GM23338 (cell line): ENCODE measurements around the gene FARSA. TPM values are rescaled to one million over a fixed set of nuclear protein-coding genes. Genes with fewer than 3 reads are reported as not detected.

Source experiments
- ATAC-seq: fragments of 200-7000 bp; cut with Tn5 transposase; 3 replicates; pipeline ENCODE4 v1.9.1; 2020
- DNase-seq: peaks from one replicate; pipeline ENCODE4 v3.0.0-alpha.2; 2015; ENCODE audit warnings: low spot score
- H2AFZ ChIP-seq: fragments of 200-600 bp; sonication (generic); 2 replicates; pipeline ENCODE4 v1.8.0; 2016; ENCODE audit warnings: antibody characterized with exemption, mild to moderate bottlenecking, moderate library complexity
- H3F3A ChIP-seq: fragments of 200-600 bp; sonication (generic); replicated peaks from 2 replicates; pipeline ENCODE4 v1.8.0; 2017; ENCODE audit warnings: antibody characterized with exemption, mixed run types, low read depth
- H3K27ac ChIP-seq: fragments of 200-600 bp; sonication (generic); 2 replicates; pipeline ENCODE4 v1.6.1; 2016; ENCODE audit warnings: low read depth
- H3K27me3 ChIP-seq: fragments of 200-600 bp; sonication (generic); 2 replicates; pipeline ENCODE4 v1.8.0; 2016; ENCODE audit warnings: mild to moderate bottlenecking, mixed run types, moderate library complexity; ENCODE audit not compliant: insufficient read depth
- H3K36me3 ChIP-seq: fragments of 200-600 bp; sonication (generic); 2 replicates; pipeline ENCODE4 v1.8.0; 2016; ENCODE audit warnings: mild to moderate bottlenecking; ENCODE audit not compliant: insufficient read depth
- H3K4me1 ChIP-seq: fragments of 200-600 bp; sonication (generic); 2 replicates; pipeline ENCODE4 v1.8.0; 2016; ENCODE audit warnings: mild to moderate bottlenecking, moderate library complexity; ENCODE audit not compliant: insufficient read depth
- H3K4me2 ChIP-seq: fragments of 200-600 bp; sonication (generic); 2 replicates; pipeline ENCODE4 v1.7.1; 2017; ENCODE audit warnings: mixed run types
- H3K4me3 ChIP-seq: fragments of 200-600 bp; sonication (generic); 2 replicates; pipeline ENCODE4 v1.6.1; 2016; ENCODE audit warnings: mixed run types
- H3K79me2 ChIP-seq: fragments of 200-600 bp; sonication (generic); replicated peaks from 2 replicates; pipeline ENCODE4 v1.8.0; 2017; ENCODE audit warnings: mild to moderate bottlenecking; ENCODE audit not compliant: insufficient read depth
- H3K9me2 ChIP-seq: fragments of 200-600 bp; sonication (generic); 2 replicates; pipeline ENCODE4 v1.8.0; 2017; ENCODE audit not compliant: insufficient read depth
- H4K20me1 ChIP-seq: fragments of 200-600 bp; sonication (generic); replicated peaks from 2 replicates; pipeline ENCODE4 v1.8.0; 2017; ENCODE audit warnings: mild to moderate bottlenecking; ENCODE audit not compliant: insufficient read depth
- H3K27ac Mint-ChIP-seq: 2 replicates; pipeline ENCODE4 v1.8.0; 2020; ENCODE audit warnings: inconsistent platforms, mild to moderate bottlenecking, moderate library complexity, mixed read lengths
- H3K27me3 Mint-ChIP-seq: 3 replicates; pipeline ENCODE4 v1.8.0; 2022; ENCODE audit warnings: low read depth, mild to moderate bottlenecking, moderate library complexity, mixed read lengths, inconsistent platforms; ENCODE audit not compliant: insufficient read depth, poor library complexity
- H3K36me3 Mint-ChIP-seq: 3 replicates; pipeline ENCODE4 v1.8.0; 2021; ENCODE audit warnings: low read depth, mild to moderate bottlenecking, inconsistent platforms, moderate library complexity, mixed read lengths
- H3K4me1 Mint-ChIP-seq: 3 replicates; pipeline ENCODE4 v1.8.0; 2020; ENCODE audit warnings: mild to moderate bottlenecking, inconsistent platforms, mixed read lengths
- H3K4me3 Mint-ChIP-seq: 3 replicates; pipeline ENCODE4 v1.8.0; 2021; ENCODE audit warnings: moderate library complexity, mild to moderate bottlenecking, inconsistent platforms, mixed read lengths
- H3K9me3 Mint-ChIP-seq: 3 replicates; pipeline ENCODE4 v1.8.0; 2020; ENCODE audit warnings: moderate library complexity, mild to moderate bottlenecking, inconsistent platforms, mixed read lengths
- CREB1 ChIP-seq: fragments of 250-450 bp; sonication (Bioruptor Pico); IDR thresholded peaks from 2 replicates; pipeline ENCODE4 v1.5.0; 2020; ENCODE audit warnings: low read depth, mild to moderate bottlenecking, moderate library complexity
- ETS1 ChIP-seq: IDR thresholded peaks from 2 replicates; pipeline ENCODE4 v1.6.1; 2016; ENCODE audit warnings: antibody characterized with exemption
- EZH2phosphoT487 ChIP-seq: fragments of 200-600 bp; sonication (generic); IDR thresholded peaks from one replicate; pipeline ENCODE4 v1.8.1; 2018; ENCODE audit warnings: antibody characterized with exemption; ENCODE audit not compliant: unreplicated experiment
- NANOG ChIP-seq: IDR thresholded peaks from 2 replicates; pipeline ENCODE4 v1.6.1; 2016; ENCODE audit warnings: antibody characterized with exemption, borderline replicate concordance
- POLR2AphosphoS5 ChIP-seq: IDR thresholded peaks from 2 replicates; pipeline ENCODE4 v1.6.1; 2016; ENCODE audit warnings: antibody characterized with exemption, low read depth
- REST ChIP-seq: IDR thresholded peaks from one replicate; pipeline ENCODE4 v1.6.1; 2018; ENCODE audit warnings: antibody characterized with exemption; ENCODE audit not compliant: unreplicated experiment
- ZNF331 ChIP-seq: fragments of 250-450 bp; sonication (Bioruptor Pico); IDR thresholded peaks from 2 replicates; pipeline ENCODE4 v1.5.0; 2020; ENCODE audit warnings: low read depth, mild to moderate bottlenecking, moderate library complexity
- polyA plus RNA-seq: library from polyadenylated mRNA; unstranded; fragments of >200 nt; fragmentation: Nextera tagmentation; extraction: Ambion mirVana; gene quantifications from 2 replicates; pipeline ENCODE4 v1.2.1, GENCODE V29; 2016
- total RNA-seq: library from RNA; depleted of rRNA; stranded (reverse); fragments of >200 nt; shearing (Covaris generic); gene quantifications from 2 replicates; pipeline ENCODE4 v1.2.3, GENCODE V29; 2014

The FARSA gene
- total and polyA plus RNA-seq, 2 experiments from 2014 or later, result 74.7 to 86.4 TPM

GRCh38 chr19:12945479-12946091 lies 12.1 kb upstream of the FARSA start, which contains the start of gene RAD23A:
TSS of gene RAD23A (plus strand) at chr19:12945862. CDS start at chr19:12945949, 87 bp downstream.
- H4K20me1 ChIP-seq, result peaks cover 25% of the 10 kb centered on the region

More at GRCh38 chr19:12945479-12946091, 12.1 kb upstream of the FARSA start, which contains the start of gene RAD23A:
- peaks cover 31% of the 10 kb centered on the region for H3K27me3 Mint-ChIP-seq
- H3K36me3 ChIP-seq, result peaks cover 50% of the 10 kb centered on the region
- H3K9me2 ChIP-seq, result no peaks in the 10 kb centered on the region
- peaks cover 54% of the 10 kb centered on the region for H3F3A ChIP-seq
- no peaks in the 10 kb centered on the region for H3K27me3 ChIP-seq
- peaks cover 15% of the 10 kb centered on the region for H3K4me1 Mint-ChIP-seq
- TF ChIP-seq CREB1 (CRISPR knock-in tag), result peak; percentile 100
- TF ChIP-seq REST, result no peak
- TF ChIP-seq NANOG, result no peak
- 0 out of 2 replicates have a peak, but pooled peaks have one; percentile 16 for TF ChIP-seq ZNF331 (CRISPR knock-in tag)
- no peak for TF ChIP-seq EZH2phosphoT487
- peak; percentile 80 for TF ChIP-seq POLR2AphosphoS5
- peak; percentile 80 for TF ChIP-seq ETS1
- H3K36me3 Mint-ChIP-seq, result peaks cover 88% of the 10 kb centered on the region
- no peak within 1 kb of the TSS for H2AFZ ChIP-seq
- peak; percentile 80 for ATAC-seq
- peak within 1 kb of the TSS; percentile 98 for H3K27ac ChIP-seq
- no peaks in the 10 kb centered on the region; the same call in 2 of the 3 replicates for H3K9me3 Mint-ChIP-seq
- peak within 1 kb of the TSS; percentile 99 for H3K27ac Mint-ChIP-seq
- peaks cover 29% of the 10 kb centered on the region for H3K79me2 ChIP-seq
- H3K4me3 ChIP-seq, result peak within 1 kb of the TSS; percentile 77
- peaks cover 14% of the 10 kb centered on the region for H3K4me1 ChIP-seq
- DNase-seq, result peak; percentile 99
- peak within 1 kb of the TSS; percentile 82 for H3K4me2 ChIP-seq
- H3K4me3 Mint-ChIP-seq, result peak within 1 kb of the TSS; percentile 95
